Activated CD4-positive, alpha-beta T cell treated with anti-CD3 and anti-CD28 coated beads for 24 hours (primary cell): Measurements from ENCODE around the gene SF3B2.
"Not testable (repeated sequence)": the region's sequence is repeated elsewhere in the genome, so short reads cannot be mapped to it uniquely, and the experiment has no call there.

Experiments
- DNase-seq, 2 donors: peaks; one replicate each; pipeline ENCODE4 v3.0.0-alpha.2; 2020; ENCODE audit warnings: low read depth in 2 of 2

SF3B2 gene

DNA sequence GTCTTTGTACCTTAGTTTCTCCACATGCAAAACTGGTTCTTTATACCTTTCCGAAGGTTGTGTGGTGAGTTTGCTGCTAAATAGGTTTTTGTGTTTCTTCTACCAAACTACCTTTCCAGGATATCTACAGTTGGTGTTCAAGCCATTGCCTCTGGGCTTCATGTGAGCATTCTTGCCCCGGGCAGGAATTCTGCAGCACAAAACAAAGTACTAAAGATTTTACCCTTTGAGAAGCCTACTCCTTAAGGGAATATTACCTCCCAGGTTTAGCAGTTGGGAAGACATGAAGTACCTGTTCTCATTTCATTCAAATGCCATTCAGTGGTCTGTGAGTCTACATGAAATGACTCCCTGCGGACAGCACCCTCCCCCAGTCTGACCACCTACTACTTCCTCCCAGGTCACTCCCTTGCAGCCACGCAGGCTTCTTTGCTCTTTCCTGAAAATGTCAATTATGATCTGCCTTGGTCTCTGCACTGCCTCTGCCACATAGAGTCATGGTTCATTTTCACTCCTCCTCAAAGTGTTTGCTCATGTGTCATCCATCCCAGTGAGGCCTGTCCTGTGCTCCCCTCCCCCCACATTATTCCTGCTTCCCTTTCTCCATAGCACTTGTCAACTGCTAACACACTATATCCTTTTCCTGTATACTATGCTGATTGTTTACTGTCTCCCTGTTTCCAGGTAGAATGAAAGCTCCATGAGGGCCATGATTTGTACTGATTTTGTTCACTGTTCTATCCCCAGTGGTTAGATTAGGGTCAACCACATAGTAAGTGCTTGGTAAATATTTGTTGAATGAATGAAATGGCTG lies 54.8 kb downstream of the SF3B2 start:
- no peak for DNase-seq

DNA sequence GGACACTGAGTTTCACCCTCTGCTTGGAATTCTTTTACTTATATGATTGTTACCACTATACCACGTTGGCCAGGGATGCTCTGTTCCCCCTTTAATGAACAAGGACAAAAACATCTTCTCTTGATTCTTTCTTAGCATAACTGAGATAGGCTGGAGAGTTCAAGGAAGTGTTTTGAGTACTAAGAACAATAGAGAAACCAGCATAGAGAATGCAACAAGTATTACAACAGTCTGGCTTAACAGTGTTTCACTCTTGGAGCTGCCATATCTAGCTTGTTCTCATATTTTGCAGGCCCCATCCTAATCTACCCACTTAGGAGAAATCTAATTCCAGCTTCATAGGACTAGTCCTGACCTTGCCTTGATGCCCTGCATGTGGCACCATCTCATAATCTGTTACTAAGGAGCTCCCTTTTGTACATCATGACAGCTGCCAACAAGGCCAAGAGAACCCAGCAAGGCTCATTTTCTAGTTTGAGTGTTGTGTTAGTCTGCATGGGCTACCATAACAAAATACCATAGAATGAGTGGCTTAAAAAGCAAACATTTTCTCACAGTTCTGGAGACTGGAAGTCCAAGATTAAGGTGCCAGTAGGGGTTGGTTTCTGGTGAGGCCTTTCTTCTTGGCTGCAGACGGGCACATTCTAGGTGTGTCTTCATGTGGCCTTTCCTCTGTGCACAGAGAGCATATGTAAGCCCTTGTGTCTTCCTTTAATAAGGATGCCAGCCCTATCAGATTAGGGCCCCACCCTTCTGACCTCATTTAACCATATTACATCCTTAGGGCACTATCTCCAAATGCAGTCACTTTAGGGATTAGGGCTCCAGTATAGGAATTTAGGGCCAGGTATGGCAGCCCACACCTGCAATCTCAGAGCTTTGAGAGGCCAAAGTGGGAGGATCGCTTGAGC lies 55.7 kb downstream of the SF3B2 start:
- DNase-seq, result no peak

DNA sequence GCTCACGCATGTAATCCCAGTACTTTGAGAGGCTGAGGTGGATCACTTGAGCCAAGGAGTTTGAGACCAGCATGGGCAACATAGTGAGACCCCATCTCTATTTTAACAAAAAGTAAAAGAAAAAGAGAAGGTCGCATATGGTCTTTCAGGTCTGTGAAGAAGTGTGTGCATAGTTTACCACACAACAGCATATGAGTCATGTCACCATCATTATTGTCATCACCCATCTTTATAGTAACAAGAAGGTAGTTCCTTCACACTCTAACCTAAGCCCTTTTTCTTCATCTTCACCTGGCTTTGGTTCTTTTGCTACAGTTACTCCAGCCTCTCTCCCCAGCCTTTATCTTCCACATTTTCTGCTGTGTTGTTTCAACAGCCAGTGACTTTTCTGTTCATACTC lies 57.1 kb downstream of the SF3B2 start:
- no peak for DNase-seq

GRCh38 chr11:66111158-66111557 lies 59.0 kb downstream of the SF3B2 start:
- no peak for DNase-seq

GRCh38 chr11:66112041-66112491 lies 59.9 kb downstream of the SF3B2 start:
- DNase-seq, result no peak

DNA sequence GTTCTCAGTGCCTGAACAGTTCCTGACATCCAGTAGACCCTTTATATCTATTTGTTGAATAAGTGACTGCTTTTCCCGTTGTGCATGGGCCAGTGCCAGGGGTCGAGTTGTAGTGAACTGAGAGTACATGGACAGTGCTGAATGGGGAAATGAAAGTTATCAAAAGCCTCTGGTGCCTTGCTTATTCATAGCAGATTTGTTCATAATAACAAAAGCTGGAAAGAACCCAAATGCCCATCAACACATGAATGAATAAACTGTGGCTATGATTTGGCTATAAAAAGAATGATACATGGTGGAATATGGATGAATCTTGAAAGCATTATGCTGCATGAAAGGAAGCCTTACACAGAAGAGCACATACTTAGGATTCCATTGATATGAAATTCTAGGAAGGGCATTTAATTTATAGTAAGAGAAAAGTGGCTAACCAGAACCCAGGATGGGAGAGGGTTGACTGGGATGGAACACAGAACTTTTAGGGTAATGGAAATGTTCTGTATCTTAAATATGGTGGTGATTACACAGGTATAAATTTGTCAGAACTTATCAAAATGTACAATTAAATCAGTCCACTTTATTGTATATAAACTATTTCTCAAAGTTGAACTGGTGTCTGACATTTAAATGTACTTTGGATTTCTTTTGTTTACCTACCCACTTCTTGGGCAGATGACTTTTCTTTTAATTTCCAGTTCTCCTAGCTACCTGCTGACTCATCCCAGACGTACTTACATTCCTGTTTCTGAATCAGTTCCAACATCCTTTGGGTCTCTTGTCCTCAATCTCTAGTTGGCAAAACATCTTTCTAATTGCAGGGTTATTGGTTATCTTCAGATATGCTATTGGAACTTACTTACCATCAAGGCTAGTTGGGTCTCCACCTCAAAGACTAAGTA lies 60.7 kb downstream of the SF3B2 start:
- no peak for DNase-seq

DNA sequence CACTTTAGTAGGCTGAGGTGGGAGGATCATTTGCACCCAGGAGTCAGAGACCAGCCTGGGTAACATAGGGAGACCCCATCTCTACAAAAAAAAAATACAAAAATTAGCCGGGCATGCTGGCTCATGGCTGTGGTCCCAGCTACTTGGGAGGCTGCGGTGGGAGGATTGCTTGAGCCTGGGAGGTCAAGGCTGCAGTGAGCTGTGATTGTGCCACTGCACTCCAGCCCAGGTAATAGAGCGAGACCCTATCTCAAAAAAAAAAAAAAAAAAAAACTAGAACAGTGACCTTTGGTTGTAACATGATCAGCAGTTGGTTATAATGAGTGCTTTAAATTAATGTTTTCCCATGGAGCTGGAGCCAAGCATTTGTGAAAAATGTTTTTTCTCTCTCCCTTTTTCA lies 62.8 kb downstream of the SF3B2 start:
- not testable (repeated sequence) for DNase-seq

GRCh38 chr11:66115638-66116301 lies 63.6 kb downstream of the SF3B2 start:
- DNase-seq, result no peak

DNA sequence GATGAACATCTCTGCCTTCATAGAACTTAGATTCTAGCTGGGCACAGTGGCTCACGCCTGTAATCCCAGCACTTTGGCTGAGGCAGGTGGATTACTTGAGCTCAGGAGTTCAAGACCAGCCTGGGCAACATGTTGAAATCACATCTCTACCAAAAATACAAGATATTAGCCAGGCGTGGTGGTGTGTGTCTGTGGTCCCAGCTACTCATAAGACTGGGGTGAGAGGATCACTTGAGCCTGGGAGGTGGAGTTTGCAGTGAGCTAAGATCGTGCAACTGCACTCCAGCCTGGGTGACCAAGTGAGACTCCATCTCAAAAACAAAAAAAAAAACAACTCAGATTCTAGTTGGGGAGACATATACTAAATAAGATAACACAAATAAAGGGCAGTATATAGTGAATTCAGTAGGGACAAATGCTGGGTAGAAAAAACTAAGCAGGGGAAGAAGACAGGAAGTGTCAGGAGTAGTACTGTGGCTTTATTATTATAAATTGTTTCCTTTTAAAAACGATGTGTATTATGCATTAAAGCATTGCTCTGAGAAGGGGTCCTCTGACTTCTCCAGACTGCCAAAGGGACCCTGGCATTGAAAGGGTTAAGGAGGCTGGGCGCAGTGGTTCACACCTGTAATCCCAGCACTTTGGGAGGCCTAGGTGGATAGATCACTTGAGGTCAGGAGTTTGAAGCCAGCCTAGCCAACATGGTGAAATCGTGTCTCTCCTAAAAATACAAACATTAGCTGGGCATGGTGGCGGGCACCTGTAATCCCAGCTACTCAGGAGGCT lies 64.6 kb downstream of the SF3B2 start:
- DNase-seq, result no peak

DNA sequence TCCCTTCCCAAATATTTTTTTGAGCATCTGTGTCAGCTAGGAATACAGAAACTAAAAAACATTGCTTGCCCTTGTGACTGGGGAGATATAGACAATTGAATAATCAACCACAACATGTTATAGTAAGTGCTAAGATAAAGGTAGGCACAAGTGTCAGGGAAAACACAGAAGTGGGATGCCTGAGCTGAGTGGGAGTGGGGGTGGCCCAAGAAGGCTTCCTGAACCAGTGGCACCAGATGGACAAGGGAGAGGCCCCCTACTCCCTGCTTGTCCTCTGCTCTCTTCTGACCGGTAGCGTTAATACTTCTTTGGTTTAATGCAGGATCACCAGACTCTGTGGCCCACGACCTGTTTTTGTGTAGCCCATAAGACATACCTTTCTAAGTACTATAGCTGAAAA lies 66.7 kb downstream of the SF3B2 start:
- DNase-seq, result no peak
